ENCODE measurements around the gene GPR132. TPM values are rescaled to one million over a fixed set of nuclear protein-coding genes. Genes with fewer than 3 reads are reported as not detected.

Gene GPR132
- total RNA-seq, 2 experiments from 2014 or later: 64.4 to 66.7 TPM

GRCh38 chr14:105043641-105044040 is 21.6 kb downstream of the GPR132 start:
- CTCF ChIA-PET: interaction anchor here (0.8 to 3.7 kb wide), 4 partner anchors 17 to 68 kb away, joined by 3 to 44 read pairs (median 19); partner anchors contain the start of gene CDCA4
- intact Hi-C loops (cut with DNase I, micrococcal nuclease): loop anchor here in 1 of 2 experiments (2.0 kb wide), 2 partner anchors 23 to 43 kb away; partner anchors contain the start of gene CDCA4

GRCh38 chr14:105042813-105043212 is 22.4 kb downstream of the GPR132 start:
- ChIA-PET CTCF (interaction anchor here (1.2 kb wide), 1 partner anchor 22 kb away, joined by 5 read pairs; the partner anchor contains the start of gene CDCA4), POLR2A (interaction anchor here (1.1 kb wide), 1 partner anchor 44 kb away, joined by 3 read pairs; no protein-coding TSS in a partner anchor)
- intact Hi-C loops (cut with DNase I, micrococcal nuclease): no loop called here
- DNase-seq (no peak), ATAC-seq (ENCODE audit: poor library complexity) (no peak)
- H3K4me1 ChIP-seq (ENCODE audit: insufficient read depth, low read length): peaks cover 10% of the 10 kb centered on the region
- TF ChIP-seq CTCF (IDR thresholded peaks at IDR 0.05): no peak
- H3K27me3 Mint-ChIP-seq: peaks cover 5% of the 10 kb centered on the region
- no peak overlapping the region for H3K27ac ChIP-seq (ENCODE audit: low read depth in 1 of 2, low read length in 2 of 2)
- no peaks in the 10 kb centered on the region for H3K9me3 Mint-ChIP-seq
- H3K27me3 ChIP-seq (ENCODE audit: control insufficient read depth in 1 of 2, insufficient read depth in 2 of 2, low read length in 2 of 2): no peaks in the 10 kb centered on the region
- H3K4me1 Mint-ChIP-seq (ENCODE audit: low read depth): peaks cover 11% of the 10 kb centered on the region
- peaks cover 5% of the 10 kb centered on the region for H3K36me3 Mint-ChIP-seq (ENCODE audit: low read depth)
- no peaks in the 10 kb centered on the region for H3K36me3 ChIP-seq (ENCODE audit: insufficient read depth, low read length)
- no peak overlapping the region for H3K4me3 Mint-ChIP-seq
- H3K4me3 ChIP-seq (ENCODE audit: low read length): no peak overlapping the region
- H3K9me3 ChIP-seq (ENCODE audit: control insufficient read depth in 1 of 2, insufficient read depth in 1 of 2, low read length in 2 of 2): no peaks in the 10 kb centered on the region
- no peak overlapping the region for H3K27ac Mint-ChIP-seq

More at GRCh38 chr14:105043641-105044040, 21.6 kb downstream of the GPR132 start:
- Mint-ChIP-seq H3K27ac (no peak overlapping the region), H3K27me3 (peaks cover 5% of the 10 kb centered on the region), H3K4me3 (no peak overlapping the region), H3K36me3 (ENCODE audit: low read depth) (peaks cover 5% of the 10 kb centered on the region), H3K9me3 (no peaks in the 10 kb centered on the region), H3K4me1 (ENCODE audit: low read depth) (peaks cover 11% of the 10 kb centered on the region)
- H3K27me3 ChIP-seq (ENCODE audit: control insufficient read depth in 1 of 2, insufficient read depth in 2 of 2, low read length in 2 of 2): no peaks in the 10 kb centered on the region
- peaks cover 3% of the 10 kb centered on the region for H3K36me3 ChIP-seq (ENCODE audit: insufficient read depth, low read length)
- POLR2A ChIA-PET: interaction anchor here (0.8 to 1.1 kb wide), 2 partner anchors 23 to 43 kb away, joined by 3 to 4 read pairs; partner anchors contain the start of gene CDCA4
- H3K9me3 ChIP-seq (ENCODE audit: control insufficient read depth in 1 of 2, insufficient read depth in 1 of 2, low read length in 2 of 2): no peaks in the 10 kb centered on the region
- no peak for ATAC-seq (ENCODE audit: poor library complexity)
- no peak for DNase-seq
- peaks cover 10% of the 10 kb centered on the region for H3K4me1 ChIP-seq (ENCODE audit: insufficient read depth, low read length)
- no peak overlapping the region for H3K4me3 ChIP-seq (ENCODE audit: low read length)
- no peak for TF ChIP-seq CTCF (IDR thresholded peaks at IDR 0.05)
- no peak overlapping the region for H3K27ac ChIP-seq (ENCODE audit: low read depth in 1 of 2, low read length in 2 of 2)

GRCh38 chr14:105041841-105042765 is 23.1 kb downstream of the GPR132 start:
- Histone ChIP-seq H3K4me3 (ENCODE audit: low read length) (no peak overlapping the region), H3K4me1 (ENCODE audit: insufficient read depth, low read length) (peaks cover 10% of the 10 kb centered on the region), H3K27me3 (ENCODE audit: control insufficient read depth in 1 of 2, insufficient read depth in 2 of 2, low read length in 2 of 2) (no peaks in the 10 kb centered on the region), H3K27ac (ENCODE audit: low read depth in 1 of 2, low read length in 2 of 2) (no peak overlapping the region), H3K9me3 (ENCODE audit: control insufficient read depth in 1 of 2, insufficient read depth in 1 of 2, low read length in 2 of 2) (no peaks in the 10 kb centered on the region), H3K36me3 (ENCODE audit: insufficient read depth, low read length) (no peaks in the 10 kb centered on the region)
- Mint-ChIP-seq H3K36me3 (ENCODE audit: low read depth) (peaks cover 5% of the 10 kb centered on the region), H3K27ac (no peak overlapping the region), H3K4me3 (no peak overlapping the region), H3K27me3 (peaks cover 5% of the 10 kb centered on the region), H3K9me3 (no peaks in the 10 kb centered on the region), H3K4me1 (ENCODE audit: low read depth) (peaks cover 11% of the 10 kb centered on the region)
- CTCF ChIA-PET: interaction anchor here (0.6 kb wide), 1 partner anchor 15 kb away, joined by 3 read pairs; no protein-coding TSS in a partner anchor
- POLR2A ChIA-PET: no interaction called here
- no peak for TF ChIP-seq CTCF (IDR thresholded peaks at IDR 0.05)
- ATAC-seq (ENCODE audit: poor library complexity): no peak
- intact Hi-C loops (cut with DNase I, micrococcal nuclease): no loop called here
- no peak for DNase-seq
